Thoracic aorta (tissue), 2 donors: ENCODE data around the gene FXYD1. TPM values are rescaled to one million over a fixed set of nuclear protein-coding genes. Genes with fewer than 3 reads are reported as not detected.

ENCODE experiments used
- ATAC-seq: fragments of 150-250 bp; one replicate; pipeline ENCODE4 v1.8.0; 2017; ENCODE audit warnings: low read depth; ENCODE audit not compliant: insufficient number of reproducible peaks, low FRiP score
- DNase-seq: peaks from one replicate; pipeline ENCODE4 v3.0.0-alpha.2; 2020; ENCODE audit warnings: low spot score
- H3K27ac ChIP-seq, 2 donors: fragments of 200-600 bp; sonication (generic); 1 replicate in 1 of 2; 2 replicates in 1 of 2; pipeline ENCODE4 v1.5.1; 2016; ENCODE audit warnings: mild to moderate bottlenecking in 2 of 2, moderate library complexity in 2 of 2
- H3K27me3 ChIP-seq: fragments of 200-600 bp; sonication (generic); replicated peaks from 2 replicates; pipeline ENCODE4 v1.6.0; 2016; ENCODE audit warnings: mild to moderate bottlenecking; ENCODE audit not compliant: insufficient read depth
- H3K36me3 ChIP-seq: fragments of 200-600 bp; sonication (generic); one replicate; pipeline ENCODE4 v1.5.1; 2016
- H3K4me1 ChIP-seq, 2 donors: fragments of 200-600 bp; sonication (generic); 1 replicate in 1 of 2; 2 replicates in 1 of 2; pipeline versions ENCODE4 v1.5.1 to v1.6.0; 2016; ENCODE audit warnings: low read depth in 2 of 2, mild to moderate bottlenecking in 1 of 2; ENCODE audit not compliant: control insufficient read depth in 1 of 2
- H3K4me3 ChIP-seq: fragments of 200-600 bp; sonication (generic); 2 replicates; pipeline ENCODE4 v1.5.1; 2016; ENCODE audit warnings: mild to moderate bottlenecking
- H3K9me3 ChIP-seq: fragments of 200-600 bp; sonication (generic); 2 replicates; pipeline ENCODE4 v1.5.1; 2016
- CTCF ChIP-seq: fragments of 200-600 bp; sonication (generic); IDR thresholded peaks from one replicate; pipeline ENCODE4 v1.5.1; 2019; ENCODE audit warnings: antibody characterized with exemption
- total RNA-seq, 2 donors: library from RNA; depleted of rRNA; stranded (reverse); fragments of >200 nt; gene quantifications; one replicate each; pipeline versions ENCODE4 v1.1.0 to v1.2.3, GENCODE V29; 2016

Gene FXYD1
- total RNA-seq, 2 donors from 2014 or later: 50.7 to 65.8 TPM

- Histone ChIP-seq H3K9me3 (peaks cover 14% of the 10 kb centered on the region), H3K4me1 (no peaks in the 10 kb centered on the region), H3K4me3 (no peak overlapping the region), H3K27me3 (no peaks in the 10 kb centered on the region), H3K27ac (no peak overlapping the region), H3K36me3 (peaks cover 24% of the 10 kb centered on the region)
- ATAC-seq (no peak), DNase-seq (no peak)
- no peak for TF ChIP-seq CTCF
These were observed 25.8 kb downstream of the FXYD1 start for GRCh38 chr19:35164418-35164817.

- Histone ChIP-seq H3K9me3 (peaks cover 14% of the 10 kb centered on the region), H3K36me3 (peaks cover 24% of the 10 kb centered on the region), H3K4me3 (no peak overlapping the region), H3K27ac (no peak overlapping the region), H3K4me1 (no peaks in the 10 kb centered on the region), H3K27me3 (no peaks in the 10 kb centered on the region)
- DNase-seq: no peak
- TF ChIP-seq CTCF: no peak
- ATAC-seq: no peak
These were observed 26.8 kb downstream of the FXYD1 start for GRCh38 chr19:35165200-35166058.

- no peaks in the 10 kb centered on the region for H3K4me1 ChIP-seq
- peaks cover 20% of the 10 kb centered on the region for H3K36me3 ChIP-seq
- ATAC-seq (no peak), DNase-seq (no peak)
- no peak for TF ChIP-seq CTCF
- H3K4me3 ChIP-seq: no peak overlapping the region
- H3K9me3 ChIP-seq: peaks cover 14% of the 10 kb centered on the region
- H3K27me3 ChIP-seq: no peaks in the 10 kb centered on the region
- no peak overlapping the region for H3K27ac ChIP-seq
These were observed 27.8 kb downstream of the FXYD1 start for GRCh38 chr19:35166100-35167063.

- H3K27me3 ChIP-seq: no peaks in the 10 kb centered on the region
- H3K27ac ChIP-seq: no peak overlapping the region
- no peak overlapping the region for H3K4me3 ChIP-seq
- peaks cover 20% of the 10 kb centered on the region for H3K36me3 ChIP-seq
- DNase-seq (no peak), ATAC-seq (no peak)
- no peaks in the 10 kb centered on the region for H3K4me1 ChIP-seq
- H3K9me3 ChIP-seq: peaks cover 14% of the 10 kb centered on the region
- no peak for TF ChIP-seq CTCF
These were observed 28.9 kb downstream of the FXYD1 start for GRCh38 chr19:35167251-35168119.
